BJ (cell line): Measurements from ENCODE around the gene CUL7. TPM values are rescaled to one million over a fixed set of nuclear protein-coding genes. Genes with fewer than 3 reads are reported as not detected.
"Not testable (repeated sequence)": the region's sequence is repeated elsewhere in the genome, so short reads cannot be mapped to it uniquely, and the experiment has no call there.

Experiments used
- CTCF ChIA-PET: fragments of 350-600 bp; formaldehyde crosslinking; extraction: SDS; loops from one replicate; lab custom pipeline; 2021; ENCODE audit warnings: antibody characterized with exemption, inconsistent platforms; lab: Yijun Ruan, JAX
- POLR2A ChIA-PET: fragments of 300-600 bp; sonication (Branson Sonifier 250); formaldehyde crosslinking; extraction: SDS; loops from one replicate; lab custom pipeline; 2021; ENCODE audit warnings: antibody characterized with exemption; lab: Charles Lee
- DNase-seq: peaks from one replicate; pipeline ENCODE4 v3.0.0-alpha.2; 2011; ENCODE audit warnings: low read depth
- H3K27me3 ChIP-seq: 2 replicates; pipeline ENCODE4 v1.6.0; 2011; ENCODE audit warnings: low read length; ENCODE audit not compliant: control insufficient read depth, insufficient read depth
- H3K36me3 ChIP-seq: 2 replicates; pipeline ENCODE4 v1.5.1; 2011; ENCODE audit warnings: low read length; ENCODE audit not compliant: control insufficient read depth, insufficient read depth
- H3K4me3 ChIP-seq: 2 replicates; pipeline ENCODE4 v1.5.1; 2011; ENCODE audit warnings: low read depth, mild to moderate bottlenecking, control low read depth, low read length
- CTCF ChIP-seq: IDR thresholded peaks from 2 replicates; pipeline ENCODE4 v1.5.1; 2011; ENCODE audit warnings: low read depth, mild to moderate bottlenecking, control low read depth, inconsistent platforms, low read length, moderate library complexity; ENCODE audit not compliant: insufficient read depth
- polyA plus RNA-seq: library from polyadenylated mRNA; depleted of rRNA; stranded (reverse); fragments of >200 nt; gene quantifications from 2 replicates; pipeline ENCODE4 v1.2.3, GENCODE V29; 2011

CUL7 gene
- polyA plus RNA-seq, 1 experiment: 50.7 TPM

GRCh38 chr6:43088654-43089056 lies 35.0 kb upstream of the CUL7 start:
- Histone ChIP-seq H3K27me3 (no peaks in the 10 kb centered on the region), H3K36me3 (no peaks in the 10 kb centered on the region), H3K4me3 (no peak overlapping the region)
- DNase-seq: no peak
- CTCF ChIA-PET: interaction anchor here (1.0 kb wide), 1 partner anchor 55 kb away, joined by 3 read pairs; no protein-coding TSS in a partner anchor
- POLR2A ChIA-PET: no interaction called here
- TF ChIP-seq CTCF: no peak

- no peak for DNase-seq
- TF ChIP-seq CTCF: no peak
- CTCF ChIA-PET: interaction anchor here (1.5 kb wide), 1 partner anchor 37 kb away, joined by 3 read pairs; no protein-coding TSS in a partner anchor
- H3K36me3 ChIP-seq: no peaks in the 10 kb centered on the region
- no peaks in the 10 kb centered on the region for H3K27me3 ChIP-seq
- POLR2A ChIA-PET: no interaction called here
- H3K4me3 ChIP-seq: no peak overlapping the region
These were observed 32.5 kb upstream of the CUL7 start for GRCh38 chr6:43086022-43086658.

- TF ChIP-seq CTCF: no peak
- ChIA-PET CTCF (interaction anchor here (2.6 kb wide), 1 partner anchor 47 kb away, joined by 12 read pairs; no protein-coding TSS in a partner anchor), POLR2A (no interaction called here)
- H3K36me3 ChIP-seq: no peaks in the 10 kb centered on the region
- H3K27me3 ChIP-seq: no peaks in the 10 kb centered on the region
- DNase-seq: no peak
- no peak overlapping the region for H3K4me3 ChIP-seq
These were observed 29.4 kb upstream of the CUL7 start for GRCh38 chr6:43082806-43083655.

DNA sequence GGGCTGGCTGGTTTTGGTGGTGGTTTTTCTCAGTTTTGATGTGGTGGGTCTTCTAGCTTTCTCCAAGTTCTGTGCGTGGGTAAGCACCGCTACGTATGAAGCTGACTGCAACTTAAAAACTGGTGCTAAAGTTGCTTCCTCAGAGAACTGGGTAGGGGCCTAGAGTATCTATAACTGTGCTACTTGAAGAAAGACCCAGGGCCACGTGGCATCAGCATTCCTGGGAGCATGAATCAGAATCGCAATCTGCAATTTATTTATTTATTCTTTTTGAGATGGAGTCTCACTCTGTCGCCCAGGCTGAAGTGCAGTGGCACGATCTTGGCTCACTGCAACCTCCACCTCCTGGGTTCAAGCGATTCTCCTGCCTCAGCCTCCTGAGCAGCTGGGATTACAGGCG lies 28.3 kb upstream of the CUL7 start:
- H3K27me3 ChIP-seq, H3K4me3 ChIP-seq, H3K36me3 ChIP-seq, DNase-seq, POLR2A ChIA-PET: not testable (repeated sequence)
- CTCF ChIA-PET: interaction anchor here (0.9 to 2.6 kb wide), 3 partner anchors 10 to 48 kb away, joined by 3 to 12 read pairs (median 4); no protein-coding TSS in a partner anchor

DNA sequence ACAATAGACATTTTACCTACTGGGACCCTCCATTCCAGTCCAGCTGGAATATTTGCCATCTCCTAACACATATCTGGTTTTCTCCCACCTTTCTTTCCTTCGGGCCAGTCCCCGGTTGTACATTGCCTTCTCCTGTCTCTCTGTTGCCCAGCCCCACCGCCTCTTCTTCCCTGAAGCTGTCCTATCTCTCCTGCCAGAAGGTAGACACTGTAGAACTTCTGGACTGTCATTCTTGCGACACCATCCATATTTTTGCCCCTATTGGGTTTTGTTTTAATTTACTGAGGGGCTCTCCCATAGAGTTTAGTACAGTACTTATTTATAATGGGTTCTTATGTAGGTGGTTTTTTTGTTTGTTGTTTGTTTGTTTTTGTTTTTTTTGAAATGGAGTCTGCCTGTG lies 27.4 kb upstream of the CUL7 start:
- no peaks in the 10 kb centered on the region for H3K27me3 ChIP-seq
- CTCF ChIA-PET: interaction anchor here (1.2 to 2.6 kb wide), 2 partner anchors 11 to 49 kb away, joined by 3 to 12 read pairs; no protein-coding TSS in a partner anchor
- POLR2A ChIA-PET: no interaction called here
- DNase-seq: no peak
- H3K36me3 ChIP-seq: no peaks in the 10 kb centered on the region
- no peak for TF ChIP-seq CTCF
- H3K4me3 ChIP-seq: no peak overlapping the region
